GM06990 (cell line): ENCODE data around the gene TRIM72.

Source experiments
- DNase-seq: peaks from one replicate; pipeline ENCODE4 v3.0.0-alpha.2; 2011; ENCODE audit not compliant: insufficient read length; ENCODE audit errors: extremely low read depth
- H3K27me3 ChIP-seq: replicated peaks from 2 replicates; pipeline ENCODE4 v1.6.0; 2011; ENCODE audit warnings: low read length; ENCODE audit not compliant: control insufficient read depth, insufficient read depth
- H3K36me3 ChIP-seq: 2 replicates; pipeline ENCODE4 v1.5.1; 2011; ENCODE audit warnings: low read length; ENCODE audit not compliant: control insufficient read depth, insufficient read depth
- H3K4me3 ChIP-seq: replicated peaks from 2 replicates; pipeline ENCODE4 v1.5.1; 2011; ENCODE audit warnings: low read depth, mild to moderate bottlenecking, control low read depth, low read length
- TF ChIP-seq, protein P1 (sequence below): IDR thresholded peaks from 2 replicates; pipeline ENCODE4 v1.5.1; 2011; ENCODE audit warnings: low read length, control low read depth, mild to moderate bottlenecking, inconsistent platforms; ENCODE audit not compliant: insufficient read depth, poor library complexity, severe bottlenecking

Gene TRIM72

DNA sequence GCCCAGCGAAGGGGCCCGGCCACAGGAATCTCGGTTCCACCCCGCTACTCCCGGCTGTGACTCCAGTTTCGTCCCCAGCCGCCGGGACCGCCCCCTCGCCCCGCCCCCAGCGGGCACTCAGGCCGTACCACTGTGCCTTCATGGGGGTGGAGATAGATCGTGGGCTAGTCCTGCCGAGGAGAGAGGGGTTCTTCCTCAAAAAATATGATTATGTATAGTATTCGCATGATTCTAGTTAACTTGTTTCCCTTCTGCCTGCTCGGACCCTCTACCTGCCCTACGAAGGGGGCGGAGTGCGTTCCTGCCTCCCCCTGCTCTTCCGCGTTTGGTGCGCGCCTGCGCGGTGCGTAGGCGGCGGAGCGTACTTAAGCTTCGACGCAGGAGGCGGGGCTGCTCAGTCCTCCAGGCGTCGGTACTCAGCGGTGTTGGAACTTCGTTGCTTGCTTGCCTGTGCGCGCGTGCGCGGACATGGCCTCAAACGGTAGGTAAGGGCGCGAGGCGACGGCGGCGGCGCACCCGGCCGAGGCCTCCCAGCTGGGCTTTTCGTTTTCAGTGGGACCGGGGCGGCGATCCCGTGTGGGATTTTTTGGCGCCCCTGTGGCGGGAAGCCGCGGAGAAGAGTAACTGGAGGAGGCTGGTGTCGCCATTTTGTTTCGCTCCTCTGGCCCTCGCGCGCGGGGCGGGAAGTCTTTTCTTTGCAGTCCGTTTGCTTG is 34.0 kb upstream of the TRIM72 start, which contains the start of gene FUS:
TSS of gene FUS (plus strand) at position 393 of the 713 bp plus-strand sequence. CDS start at position 469, 76 bp downstream.
- peaks cover 11% of the 10 kb centered on the region for H3K36me3 ChIP-seq
- TF ChIP-seq, protein P1, sequence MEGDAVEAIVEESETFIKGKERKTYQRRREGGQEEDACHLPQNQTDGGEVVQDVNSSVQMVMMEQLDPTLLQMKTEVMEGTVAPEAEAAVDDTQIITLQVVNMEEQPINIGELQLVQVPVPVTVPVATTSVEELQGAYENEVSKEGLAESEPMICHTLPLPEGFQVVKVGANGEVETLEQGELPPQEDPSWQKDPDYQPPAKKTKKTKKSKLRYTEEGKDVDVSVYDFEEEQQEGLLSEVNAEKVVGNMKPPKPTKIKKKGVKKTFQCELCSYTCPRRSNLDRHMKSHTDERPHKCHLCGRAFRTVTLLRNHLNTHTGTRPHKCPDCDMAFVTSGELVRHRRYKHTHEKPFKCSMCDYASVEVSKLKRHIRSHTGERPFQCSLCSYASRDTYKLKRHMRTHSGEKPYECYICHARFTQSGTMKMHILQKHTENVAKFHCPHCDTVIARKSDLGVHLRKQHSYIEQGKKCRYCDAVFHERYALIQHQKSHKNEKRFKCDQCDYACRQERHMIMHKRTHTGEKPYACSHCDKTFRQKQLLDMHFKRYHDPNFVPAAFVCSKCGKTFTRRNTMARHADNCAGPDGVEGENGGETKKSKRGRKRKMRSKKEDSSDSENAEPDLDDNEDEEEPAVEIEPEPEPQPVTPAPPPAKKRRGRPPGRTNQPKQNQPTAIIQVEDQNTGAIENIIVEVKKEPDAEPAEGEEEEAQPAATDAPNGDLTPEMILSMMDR: no peak
- peak within 1 kb of the TSS; percentile 92 for H3K4me3 ChIP-seq
- peak; percentile 92 for DNase-seq
- no peaks in the 10 kb centered on the region for H3K27me3 ChIP-seq

DNA sequence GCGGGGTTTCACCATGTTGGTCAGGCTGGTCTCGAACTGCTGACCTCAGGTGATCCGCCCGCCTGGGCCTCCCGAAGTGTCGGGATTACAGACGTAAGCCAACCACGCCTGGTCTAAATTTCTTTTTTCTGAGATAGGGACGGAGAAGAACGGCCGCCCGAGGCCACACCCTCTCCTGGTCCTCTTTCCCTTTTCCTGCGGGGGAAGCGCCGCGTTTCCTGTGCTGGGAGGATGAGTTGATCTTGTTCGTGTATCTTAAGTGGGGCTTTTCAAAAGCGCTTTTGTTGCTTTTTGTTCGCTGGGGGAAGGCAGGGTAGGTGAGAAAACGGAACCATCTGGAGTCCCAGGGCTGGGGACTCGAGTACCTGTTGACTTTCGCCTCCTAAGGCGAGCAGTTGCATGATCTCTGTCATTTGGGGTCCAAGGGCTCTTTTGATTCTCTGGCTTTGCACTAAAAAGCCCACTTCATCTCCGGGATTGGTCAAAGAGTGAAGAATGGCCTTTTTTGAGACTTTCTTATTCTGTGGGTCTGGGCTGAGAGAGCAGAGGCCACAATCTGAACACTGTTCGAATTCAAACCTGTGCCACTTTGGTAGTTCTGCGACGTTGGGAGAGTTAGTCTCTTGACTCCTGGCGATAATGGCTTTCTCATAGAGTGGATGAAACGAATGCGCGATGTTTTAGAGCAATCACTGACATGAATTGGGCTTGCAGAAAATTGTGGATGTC is 32.7 kb upstream of the TRIM72 start:
- Histone ChIP-seq H3K4me3 (peak overlapping the region; percentile 92), H3K36me3 (peaks cover 16% of the 10 kb centered on the region), H3K27me3 (no peaks in the 10 kb centered on the region)
- peak; percentile 41 for DNase-seq
- TF ChIP-seq, protein P1: no peak

DNA sequence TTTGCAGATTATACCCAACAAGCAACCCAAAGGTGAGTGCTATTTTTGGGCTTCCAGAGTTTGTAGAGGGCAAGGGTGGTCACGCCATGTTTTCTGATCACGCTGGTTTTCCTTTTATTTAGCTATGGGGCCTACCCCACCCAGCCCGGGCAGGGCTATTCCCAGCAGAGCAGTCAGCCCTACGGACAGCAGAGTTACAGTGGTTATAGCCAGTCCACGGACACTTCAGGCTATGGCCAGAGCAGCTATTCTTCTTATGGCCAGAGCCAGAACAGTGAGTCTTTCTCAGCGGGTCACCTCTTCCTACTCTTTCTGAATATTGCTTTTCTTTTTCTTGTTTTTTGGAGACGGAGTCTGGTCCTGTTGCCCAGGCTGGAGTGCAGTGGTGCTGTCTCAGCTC is 31.5 kb upstream of the TRIM72 start:
- Histone ChIP-seq H3K36me3 (peaks cover 27% of the 10 kb centered on the region), H3K4me3 (peak overlapping the region; percentile 92), H3K27me3 (no peaks in the 10 kb centered on the region)
- DNase-seq: no peak
- TF ChIP-seq, protein P1: no peak

DNA sequence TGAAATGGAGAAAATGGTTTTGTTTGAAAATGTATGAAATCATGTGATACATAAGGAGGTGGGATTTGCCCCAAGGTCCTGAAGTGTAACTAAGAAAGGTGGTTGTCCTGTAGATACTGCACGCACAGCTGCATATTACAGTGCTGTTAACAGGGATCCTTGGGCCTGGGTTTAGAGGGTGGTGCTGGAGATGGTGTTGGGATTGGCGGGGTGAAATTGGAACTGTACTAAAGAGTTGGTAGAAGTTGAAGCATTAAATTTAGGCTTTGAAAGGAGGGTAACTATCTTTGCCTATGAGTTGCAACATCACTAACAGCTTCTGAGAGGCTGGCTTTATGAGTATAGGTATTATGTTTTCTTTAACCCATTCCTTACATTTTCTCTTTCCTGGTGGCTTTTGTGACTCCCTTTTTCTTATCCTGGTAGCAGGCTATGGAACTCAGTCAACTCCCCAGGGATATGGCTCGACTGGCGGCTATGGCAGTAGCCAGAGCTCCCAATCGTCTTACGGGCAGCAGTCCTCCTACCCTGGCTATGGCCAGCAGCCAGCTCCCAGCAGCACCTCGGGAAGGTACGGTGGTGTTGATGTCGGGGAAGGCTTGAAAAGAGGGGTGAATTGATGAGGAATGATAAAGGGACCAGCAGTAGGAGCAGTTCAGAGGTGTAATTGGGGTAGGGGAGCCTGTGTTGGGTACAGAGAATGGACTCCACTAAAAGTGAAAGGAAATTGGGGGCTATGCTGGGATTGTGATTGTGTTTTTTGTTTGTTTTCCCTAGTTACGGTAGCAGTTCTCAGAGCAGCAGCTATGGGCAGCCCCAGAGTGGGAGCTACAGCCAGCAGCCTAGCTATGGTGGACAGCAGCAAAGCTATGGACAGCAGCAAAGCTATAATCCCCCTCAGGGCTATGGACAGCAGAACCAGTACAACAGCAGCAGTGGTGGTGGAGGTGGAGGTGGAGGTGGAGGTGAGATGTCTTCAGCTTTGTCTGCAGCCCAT is 30.2 kb upstream of the TRIM72 start:
- DNase-seq: no peak
- no peak overlapping the region for H3K4me3 ChIP-seq
- TF ChIP-seq, protein P1: no peak
- H3K27me3 ChIP-seq: no peaks in the 10 kb centered on the region
- H3K36me3 ChIP-seq: peaks cover 35% of the 10 kb centered on the region

DNA sequence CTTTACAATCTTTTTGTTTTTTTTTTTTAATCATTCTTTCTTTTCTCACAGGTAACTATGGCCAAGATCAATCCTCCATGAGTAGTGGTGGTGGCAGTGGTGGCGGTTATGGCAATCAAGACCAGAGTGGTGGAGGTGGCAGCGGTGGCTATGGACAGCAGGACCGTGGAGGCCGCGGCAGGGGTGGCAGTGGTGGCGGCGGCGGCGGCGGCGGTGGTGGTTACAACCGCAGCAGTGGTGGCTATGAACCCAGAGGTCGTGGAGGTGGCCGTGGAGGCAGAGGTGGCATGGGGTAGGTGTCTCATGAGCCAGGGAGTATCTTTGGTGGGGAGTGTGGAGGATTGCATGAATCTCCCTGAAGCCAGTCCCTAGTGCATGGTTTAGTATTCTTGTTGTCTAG is 29.0 kb upstream of the TRIM72 start:
- H3K36me3 ChIP-seq: peaks cover 39% of the 10 kb centered on the region
- no peaks in the 10 kb centered on the region for H3K27me3 ChIP-seq
- DNase-seq: no peak
- TF ChIP-seq, protein P1: no peak
- H3K4me3 ChIP-seq: no peak overlapping the region
